Measurements from ENCODE around the gene PLBD2. TPM values are rescaled to one million over a fixed set of nuclear protein-coding genes. Genes with fewer than 3 reads are reported as not detected.

Gene PLBD2
- total and polyA plus RNA-seq, 10 of the 15 experiments (the other 5 are each of a cell fraction or from before 2014, with no cell fraction given): 1.4 to 16.6 (median 5.9) TPM

DNA sequence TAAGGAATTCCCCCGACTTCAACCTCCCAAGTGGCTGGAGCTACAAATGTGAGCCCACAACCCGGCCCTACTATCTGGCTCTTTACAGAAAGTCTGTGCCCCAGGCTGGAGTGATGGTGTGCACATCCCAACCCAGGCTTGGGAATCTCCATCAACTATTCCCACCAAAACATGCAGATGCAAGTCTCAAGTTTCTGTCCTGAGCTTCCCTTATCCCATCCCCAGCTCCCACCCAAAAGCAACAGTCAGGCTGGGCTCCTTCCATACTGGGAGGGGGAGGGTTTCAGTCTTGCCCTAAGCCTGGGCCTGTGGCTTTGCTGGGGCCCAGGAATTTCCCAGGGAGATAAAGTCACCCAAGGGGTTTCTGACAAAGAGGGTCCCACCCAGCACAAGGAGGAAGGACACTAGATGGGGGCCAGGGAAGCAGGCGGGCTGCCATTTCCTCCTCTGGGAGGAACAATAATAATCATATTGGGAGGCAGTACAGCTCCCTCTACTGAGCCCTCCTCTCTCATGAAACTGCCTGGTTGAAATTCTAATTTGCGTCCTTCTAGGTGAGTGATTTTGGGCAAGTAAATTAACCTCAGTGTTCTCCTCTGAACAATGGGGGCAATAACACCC, 31.5 kb upstream of the PLBD2 start:
- FAIRE-seq (peak; percentile 7), ATAC-seq (peak; percentile 63), DNase-seq (ENCODE audit: low read depth, low spot score) (no peak)
- Histone ChIP-seq H2AFZ (ENCODE audit: control insufficient read depth, low read depth, low read length) (no peak overlapping the region; the same call in 1 of the 2 replicates), H3K79me2 (ENCODE audit: control insufficient read depth, insufficient read depth, low read length) (no peaks in the 10 kb centered on the region), H4K20me1 (ENCODE audit: control insufficient read depth, insufficient read depth) (no peaks in the 10 kb centered on the region), H3K9me3 (replicated peaks; ENCODE audit: control insufficient read depth, insufficient read depth, low read length) (no peaks in the 10 kb centered on the region; the same call in 2 of the 3 replicates), H3K9ac (ENCODE audit: control insufficient read depth, insufficient read depth, low read length) (no peak overlapping the region), H3K36me3 (ENCODE audit: control insufficient read depth in 2 of 2, insufficient read depth in 2 of 2, low read length in 1 of 2) (no peaks in the 10 kb centered on the region; a peak in 1 of 4 replicates), H3K4me2 (ENCODE audit: control insufficient read depth, insufficient read depth) (peak overlapping the region; percentile 42; the same call in 1 of the 2 replicates), H3K4me1 (ENCODE audit: control insufficient read depth, insufficient read depth, low read length) (peaks cover 16% of the 10 kb centered on the region), H3K4me3 (no peak overlapping the region), H3K27ac (ENCODE audit: control insufficient read depth, insufficient read depth) (peak overlapping the region; percentile 39; the same call in 1 of the 2 replicates), H3K27me3 (replicated peaks in 1 of 2; ENCODE audit: control insufficient read depth in 2 of 2, insufficient read depth in 2 of 2, low read length in 1 of 2) (no peaks in the 10 kb centered on the region)
- ChIA-PET CTCF (interaction anchor here (0.6 to 2.1 kb wide), 16 partner anchors 10 to 181 kb away, joined by 3 to 13 read pairs (median 4); partner anchors contain the start of gene PLBD2), POLR2A (interaction anchor here (0.6 to 2.1 kb wide), 5 partner anchors 8 to 139 kb away, joined by 3 to 6 read pairs (median 3); partner anchors contain the start of genes SDSL and SLC8B1), RAD21 (ENCODE audit: unreplicated experiment) (interaction anchor here (0.7 to 1.6 kb wide), 8 partner anchors 8 to 140 kb away, joined by 3 to 6 read pairs (median 4); partner anchors contain the start of genes SDSL and SLC8B1), SMC1A (ENCODE audit: uncharacterized antibody, unreplicated experiment) (interaction anchor here (0.6 to 1.9 kb wide), 10 partner anchors 8 to 1835 kb away, joined by 3 to 8 read pairs (median 3); partner anchors contain the start of gene SLC8B1)
- intact Hi-C loops (cut with micrococcal nuclease; ENCODE audit: unreplicated experiment) (no loop called here), in situ Hi-C loops (cut with MboI) (no loop called here)
- WGBS (ENCODE audit: insufficient coverage, insufficient replicate concordance, low lambda C conversion rate, missing lambda C conversion rate): 76% methylated on average over 4 of the region's 4 CpGs
- BruUV-seq (replicated peaks): no TSS peak
- no peak for TF ChIP-seq CHD1 (IDR thresholded peaks at IDR 0.05; ENCODE audit: low read depth, low read length)
- no peak for TF ChIP-seq RBBP5 (conservative IDR thresholded peaks at IDR 0.05)
- 0 out of 2 replicates have a peak, but pooled peaks have one; percentile 22 for TF ChIP-seq IKZF1 (conservative IDR thresholded peaks at IDR 0.05)
- TF ChIP-seq FOXM1 (IDR thresholded peaks at IDR 0.05; ENCODE audit: low read depth, low read length): no peak
- TF ChIP-seq, protein P1, sequence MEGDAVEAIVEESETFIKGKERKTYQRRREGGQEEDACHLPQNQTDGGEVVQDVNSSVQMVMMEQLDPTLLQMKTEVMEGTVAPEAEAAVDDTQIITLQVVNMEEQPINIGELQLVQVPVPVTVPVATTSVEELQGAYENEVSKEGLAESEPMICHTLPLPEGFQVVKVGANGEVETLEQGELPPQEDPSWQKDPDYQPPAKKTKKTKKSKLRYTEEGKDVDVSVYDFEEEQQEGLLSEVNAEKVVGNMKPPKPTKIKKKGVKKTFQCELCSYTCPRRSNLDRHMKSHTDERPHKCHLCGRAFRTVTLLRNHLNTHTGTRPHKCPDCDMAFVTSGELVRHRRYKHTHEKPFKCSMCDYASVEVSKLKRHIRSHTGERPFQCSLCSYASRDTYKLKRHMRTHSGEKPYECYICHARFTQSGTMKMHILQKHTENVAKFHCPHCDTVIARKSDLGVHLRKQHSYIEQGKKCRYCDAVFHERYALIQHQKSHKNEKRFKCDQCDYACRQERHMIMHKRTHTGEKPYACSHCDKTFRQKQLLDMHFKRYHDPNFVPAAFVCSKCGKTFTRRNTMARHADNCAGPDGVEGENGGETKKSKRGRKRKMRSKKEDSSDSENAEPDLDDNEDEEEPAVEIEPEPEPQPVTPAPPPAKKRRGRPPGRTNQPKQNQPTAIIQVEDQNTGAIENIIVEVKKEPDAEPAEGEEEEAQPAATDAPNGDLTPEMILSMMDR (IDR thresholded peaks at IDR 0.05 in 2 of 3, conservative IDR thresholded peaks at IDR 0.05 in 1 of 3; ENCODE audit: control insufficient read depth in 2 of 3, extremely low read depth in 1 of 3, insufficient read depth in 1 of 3, low read depth in 3 of 3, low read length in 3 of 3): peak in 2 of 3 experiments; percentile 7 to 22; a peak in 1 of 6 replicates
- no peak for TF ChIP-seq JUND (IDR thresholded peaks at IDR 0.05; ENCODE audit: low read depth, low read length)

All from GM12878 (cell line).